Kidney (tissue), 14 donors: ENCODE results near the gene FRMD3. TPM values are rescaled to one million over a fixed set of nuclear protein-coding genes. Genes with fewer than 3 reads are reported as not detected.

ENCODE experiments used
- DNase-seq, 5 donors: peaks; one replicate each; pipeline ENCODE4 v3.0.0-alpha.2; 2013 to 2020
- FAIRE-seq: peaks from 2 replicates; lab custom pipeline; 2012; peaks lifted over from hg19 to GRCh38; lab: Jason Lieb, UNC
- H3K27ac ChIP-seq, 2 donors: one replicate each; pipeline ENCODE4 v1.7.0; 2013; ENCODE audit warnings: low read depth in 2 of 2, low read length in 2 of 2, inconsistent platforms in 1 of 2
- H3K27me3 ChIP-seq: one replicate; pipeline ENCODE4 v1.7.1; 2013; ENCODE audit warnings: low read length, inconsistent platforms; ENCODE audit not compliant: control insufficient read depth, insufficient read depth
- H3K36me3 ChIP-seq, 3 donors: one replicate each; pipeline versions ENCODE4 v1.7.0 to v1.7.1; 2013; ENCODE audit warnings: low read length in 3 of 3, control low read depth in 1 of 3, inconsistent platforms in 1 of 3; ENCODE audit not compliant: insufficient read depth in 3 of 3, control insufficient read depth in 2 of 3
- H3K4me1 ChIP-seq, 3 donors: one replicate each; pipeline versions ENCODE4 v1.7.0 to v1.7.1; 2013; ENCODE audit warnings: low read length in 3 of 3, inconsistent platforms in 1 of 3, low read depth in 1 of 3; ENCODE audit not compliant: control insufficient read depth in 2 of 3, insufficient read depth in 2 of 3
- H3K4me3 ChIP-seq, 3 donors: one replicate each; pipeline versions ENCODE4 v1.7.0 to v1.8.1; 2013; ENCODE audit warnings: low read length in 3 of 3, control low read depth in 1 of 3, inconsistent platforms in 1 of 3
- H3K9ac ChIP-seq, 3 donors: one replicate each; pipeline versions ENCODE4 v1.7.0 to v1.7.1; 2013; ENCODE audit warnings: low read length in 3 of 3, control low read depth in 1 of 3, inconsistent platforms in 1 of 3
- H3K9me3 ChIP-seq, 3 donors: one replicate each; pipeline versions ENCODE4 v1.7.0 to v1.7.1; 2013; ENCODE audit warnings: low read length in 3 of 3, control low read depth in 1 of 3, inconsistent platforms in 1 of 3; ENCODE audit not compliant: control insufficient read depth in 2 of 3, insufficient read depth in 1 of 3
- CTCF ChIP-seq: IDR thresholded peaks from 3 replicates; pipeline ENCODE4 v1.5.1; 2012; ENCODE audit warnings: mild to moderate bottlenecking, moderate library complexity, borderline replicate concordance; ENCODE audit not compliant: insufficient read depth; ENCODE audit errors: extremely low read depth
- intact Hi-C: fragments of 100-400 bp; cut with DNase I; formaldehyde crosslinking; loops from one replicate; pipeline ENCODE4 v1.11.1; 2022
- polyA plus RNA-seq: library from polyadenylated mRNA; stranded (reverse); fragments of 350-450 nt; fragmentation: Illumina TruSeq; extraction: RNeasy Lipid Tissue Mini Kit (QIAGEN cat#74804); gene quantifications from one replicate; pipeline ENCODE4 v1.2.3, GENCODE V29; 2014; ENCODE audit warnings: low read depth, low replicate concordance; ENCODE audit not compliant: insufficient read depth
- total RNA-seq: library from RNA; stranded (reverse); fragmentation: NEBNext Ultra II Directional; extraction: Animal tissue kit (Norgen Biotek cat#: 25700); gene quantifications from one replicate; pipeline ENCODE4 v1.2.1, GENCODE V29; 2021
- donor health status: control.
- donor health status: control.
- donor health status: control.
- donor health status: control.
- donor health status: control.
- donor health status: DM: yes; HTN: yes; CAD: no.
- donor health status: Normal renal cell carcinoma (clear cell type).

FRMD3 gene
- total and polyA plus RNA-seq, 2 donors from 2014 or later: 9.9 to 11.0 TPM

GRCh38 chr9:83330207-83331196, 207.7 kb downstream of the FRMD3 start:
- H3K4me3 ChIP-seq: no peak overlapping the region
- H3K27me3 ChIP-seq: no peaks in the 10 kb centered on the region
- no peaks in the 10 kb centered on the region for H3K9me3 ChIP-seq
- H3K27ac ChIP-seq: no peak overlapping the region
- peaks cover 0 to 10% (median 8%) of the 10 kb centered on the region in 3 donors for H3K4me1 ChIP-seq
- DNase-seq (no peak), FAIRE-seq (no peak)
- intact Hi-C loops: loop anchor here (10.0 kb wide), 1 partner anchor 214 kb away; no protein-coding TSS in a partner anchor
- peaks cover 0 to 9% (median 0%) of the 10 kb centered on the region in 3 donors for H3K36me3 ChIP-seq
- no peak for TF ChIP-seq CTCF
- no peak overlapping the region for H3K9ac ChIP-seq

GRCh38 chr9:83327750-83328622, 210.2 kb downstream of the FRMD3 start:
- Histone ChIP-seq H3K27ac (peak overlapping the region in 1 of 2 donors; percentile 27), H3K9me3 (no peaks in the 10 kb centered on the region), H3K9ac (no peak overlapping the region), H3K4me3 (peak overlapping the region in 1 of 3 donors; percentile 32), H3K27me3 (no peaks in the 10 kb centered on the region), H3K4me1 (peaks cover 0 to 10% (median 6%) of the 10 kb centered on the region in 3 donors), H3K36me3 (peaks cover 0 to 2% (median 0%) of the 10 kb centered on the region in 3 donors)
- no peak for TF ChIP-seq CTCF
- no peak for DNase-seq
- intact Hi-C loops: no loop called here
- FAIRE-seq: no peak

GRCh38 chr9:83327323-83327722, 210.9 kb downstream of the FRMD3 start:
- no peak for TF ChIP-seq CTCF
- intact Hi-C loops: no loop called here

More at GRCh38 chr9:83327323-83327722, 210.9 kb downstream of the FRMD3 start:
- Histone ChIP-seq H3K9me3 (no peaks in the 10 kb centered on the region), H3K4me1 (peaks cover 0 to 10% (median 6%) of the 10 kb centered on the region in 3 donors), H3K27me3 (no peaks in the 10 kb centered on the region), H3K9ac (no peak overlapping the region), H3K36me3 (peaks cover 0 to 2% (median 0%) of the 10 kb centered on the region in 3 donors), H3K27ac (peak overlapping the region; percentile 2 to 47), H3K4me3 (peak overlapping the region in 1 of 3 donors; percentile 32)
- peak in 3 of 5 donors; percentile 17 to 46 (median 24) for DNase-seq
- no peak for FAIRE-seq
